Bone marrow (tissue), 2 donors: ENCODE results near the gene DDX51.

Source experiments
- DNase-seq, 2 donors: peaks; one replicate each; lab custom pipeline; 2025; lab: John Stamatoyannopoulos, UW

The DDX51 gene

GRCh38 chr12:132178801-132179401 lies 34.8 kb upstream of the DDX51 start:
- DNase-seq, result no peak

- DNase-seq, result peak in 1 of 2 donors; percentile 37
Measured at GRCh38 chr12:132178316-132178715, 34.2 kb upstream of the DDX51 start.

DNA sequence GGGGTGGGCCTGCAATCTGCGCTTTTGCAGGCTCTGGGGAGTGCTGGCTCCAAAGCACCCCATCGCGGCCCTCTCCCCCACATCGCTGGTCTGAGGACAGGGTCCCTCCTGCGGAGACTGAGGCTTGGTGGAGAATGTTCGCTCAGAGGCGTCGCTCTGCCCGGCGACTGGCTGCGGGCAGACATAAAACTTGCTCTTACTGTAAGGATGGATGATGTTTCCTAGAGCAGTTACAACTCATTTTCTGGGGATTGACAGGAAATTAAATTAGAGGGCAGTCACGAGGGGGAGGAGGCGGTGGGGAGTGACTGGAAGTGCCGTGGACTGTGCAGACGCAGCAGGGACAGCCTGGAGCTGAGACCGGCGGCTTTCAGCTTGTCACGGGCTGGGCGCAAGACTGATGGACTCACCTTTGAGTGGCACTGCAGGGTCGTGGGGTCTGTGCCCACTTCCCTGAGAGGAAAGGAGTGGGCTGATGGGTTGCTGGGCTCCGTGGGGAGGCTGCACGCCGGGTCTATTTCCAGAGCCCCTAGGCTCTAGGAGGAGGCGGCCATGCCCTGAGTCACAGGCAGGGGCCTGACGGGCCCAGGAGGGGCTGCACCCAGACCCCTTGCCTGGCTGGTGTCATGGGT lies 32.9 kb upstream of the DDX51 start:
- DNase-seq, result no peak

- DNase-seq, result no peak
Measured at GRCh38 chr12:132176385-132176919, 32.3 kb upstream of the DDX51 start.

DNA sequence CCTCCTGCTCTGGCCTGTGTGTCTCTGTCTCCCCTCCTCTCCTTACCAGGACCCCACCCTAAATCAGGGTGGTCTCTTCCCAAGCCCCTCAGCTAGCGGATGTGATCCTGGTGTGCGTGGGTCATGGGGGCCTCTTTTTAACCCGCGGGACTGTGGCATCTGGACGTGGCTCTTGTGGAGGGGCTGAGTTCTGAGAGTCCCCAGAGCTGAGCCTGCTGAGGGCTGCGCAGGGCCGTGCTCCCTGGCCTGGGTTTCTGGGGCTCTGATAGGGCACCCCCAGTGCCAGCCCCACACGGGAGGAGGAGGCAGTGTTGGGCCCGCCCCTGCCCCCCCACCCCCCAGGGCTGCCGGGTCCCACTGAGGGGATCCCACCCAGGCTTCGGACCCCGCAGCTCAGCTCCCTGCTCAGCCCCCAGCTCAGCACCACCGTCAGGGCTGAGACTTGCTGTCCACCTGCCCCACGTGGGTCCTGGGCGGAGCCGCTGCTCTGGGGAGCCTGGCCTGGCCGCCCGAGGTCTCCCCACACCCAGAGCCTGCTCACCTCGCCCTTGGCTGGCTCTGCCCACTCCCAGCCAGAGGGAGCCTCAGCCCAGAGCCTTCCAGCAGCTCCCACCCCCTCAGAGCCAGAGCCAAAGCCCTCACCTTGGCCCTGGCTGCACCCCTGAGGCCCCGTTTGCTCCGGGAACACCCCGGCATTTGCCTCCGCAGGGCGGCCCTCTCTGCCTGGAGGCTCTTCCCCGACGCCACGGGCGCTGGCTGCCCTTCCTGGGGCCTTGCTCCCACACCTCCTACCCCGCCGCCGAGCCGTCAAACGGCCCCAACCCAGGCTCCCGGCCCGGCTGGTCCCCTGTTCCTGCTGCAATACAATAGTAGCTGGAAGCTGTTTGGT lies 31.6 kb upstream of the DDX51 start:
- DNase-seq, result no peak

GRCh38 chr12:132174839-132175490 lies 30.8 kb upstream of the DDX51 start:
- DNase-seq, result no peak

- DNase-seq, result no peak
Measured at GRCh38 chr12:132174015-132174838, 30.1 kb upstream of the DDX51 start.

GRCh38 chr12:132173135-132174014 lies 29.3 kb upstream of the DDX51 start:
- no peak for DNase-seq

DNA sequence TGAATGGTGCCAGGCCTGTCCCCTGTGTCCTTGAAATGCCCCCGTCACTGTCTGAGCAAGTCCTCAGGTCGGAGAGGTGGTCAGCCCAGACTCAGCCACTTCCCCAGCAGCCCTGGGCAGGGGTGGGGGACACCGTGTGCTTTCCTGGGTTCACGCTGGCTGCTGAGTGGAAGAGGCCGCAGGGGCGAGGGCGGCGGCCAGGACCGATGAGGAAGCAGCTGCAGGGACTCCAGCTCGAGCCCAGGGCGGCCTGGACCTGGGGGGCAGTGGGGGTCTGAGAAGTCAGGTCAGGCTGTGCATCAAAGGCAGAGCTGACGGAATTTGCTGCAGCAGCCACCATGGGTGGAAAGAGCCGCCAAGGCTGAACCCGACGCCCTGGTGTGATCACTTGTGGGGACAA lies 28.5 kb upstream of the DDX51 start:
- no peak for DNase-seq

GRCh38 chr12:132171968-132172521 lies 27.9 kb upstream of the DDX51 start:
- no peak for DNase-seq

GRCh38 chr12:132171293-132171967 lies 27.3 kb upstream of the DDX51 start:
- no peak for DNase-seq

- DNase-seq, result no peak
Measured at GRCh38 chr12:132170637-132171292, 26.6 kb upstream of the DDX51 start.

DNA sequence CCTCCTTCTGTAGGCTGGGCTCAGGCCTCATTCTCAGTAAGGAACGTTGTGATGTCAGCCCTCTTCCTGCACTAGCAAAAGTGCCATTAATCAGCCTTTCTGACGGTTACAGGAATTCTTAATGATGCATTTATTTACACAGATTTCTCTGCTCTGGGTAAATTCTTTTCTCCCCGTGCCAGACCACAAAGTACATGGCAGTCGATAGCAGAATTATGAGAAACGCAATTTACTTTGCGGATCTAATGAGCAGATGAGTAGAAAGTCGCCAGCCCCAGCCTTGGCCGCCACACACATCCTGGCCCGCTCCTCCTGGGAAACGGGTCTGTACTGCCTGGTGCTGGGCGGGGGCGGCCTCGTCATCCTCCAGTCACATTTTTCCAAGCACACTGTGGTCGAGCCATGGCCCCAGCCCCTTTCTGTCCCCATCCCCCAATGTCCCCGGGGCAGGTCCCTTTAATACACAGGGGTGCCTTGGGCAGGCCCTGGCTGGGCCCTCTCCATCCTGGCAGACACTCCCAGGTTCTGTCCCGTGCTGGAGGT lies 26.0 kb upstream of the DDX51 start:
- no peak for DNase-seq

GRCh38 chr12:132169376-132169775 lies 25.3 kb upstream of the DDX51 start:
- no peak for DNase-seq

GRCh38 chr12:132168311-132169031 lies 24.4 kb upstream of the DDX51 start:
- DNase-seq, result no peak

DNA sequence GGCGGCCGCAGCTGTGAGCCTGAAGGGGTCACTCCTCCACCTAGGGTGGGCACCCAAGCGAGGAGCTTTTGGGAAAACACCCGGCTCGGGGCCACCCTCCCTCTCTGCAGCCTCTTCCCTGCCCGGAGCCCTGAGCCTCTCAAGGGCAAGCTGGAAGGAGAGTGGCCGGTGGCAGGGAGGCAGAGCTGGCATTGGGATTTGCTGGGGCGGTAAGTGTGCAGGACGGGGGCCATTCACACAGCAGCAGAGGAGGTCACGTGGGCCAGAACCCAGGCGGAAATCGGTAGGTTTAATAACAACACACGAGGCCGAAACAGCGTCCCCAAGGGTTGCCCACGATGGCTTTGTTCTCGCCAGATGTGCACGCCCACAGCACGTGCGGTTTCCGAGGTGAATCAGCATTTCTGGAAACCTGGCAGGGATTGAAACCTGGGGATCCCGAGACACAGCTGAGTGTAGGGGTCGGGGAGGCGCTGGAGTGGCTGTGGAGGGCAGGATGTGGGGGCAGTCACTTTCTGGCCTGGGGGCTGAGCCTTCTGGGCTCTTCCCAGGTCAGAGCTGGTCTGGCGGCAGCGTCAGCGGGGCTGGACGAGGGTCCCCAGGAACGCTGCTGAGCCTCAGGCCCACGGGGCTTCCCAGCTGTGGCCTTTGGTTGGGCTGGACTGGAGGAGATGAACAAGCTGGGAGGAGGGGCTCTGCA lies 23.6 kb upstream of the DDX51 start:
- no peak for DNase-seq
